Measurements from ENCODE around the gene CD6.

Gene CD6
- total RNA-seq, result 794 to 800 reads per million in 2 experiments

GRCh38 chr11:60971520-60971919 lies at the start of gene CD6:
Gene CD6, plus strand, starts transcription at chr11:60971680. Its CDS starts 186 bp downstream, at chr11:60971866.
- peak; percentile 56 for DNase-seq (ENCODE audit: low read depth)

- DNase-seq (ENCODE audit: low read depth), result no peak
Observed at GRCh38 chr11:60921777-60922335, 49.6 kb upstream of the CD6 start.

GRCh38 chr11:60922906-60923305 lies 48.6 kb upstream of the CD6 start:
- no peak for DNase-seq (ENCODE audit: low read depth)

GRCh38 chr11:60923326-60923725 lies 48.2 kb upstream of the CD6 start:
- DNase-seq (ENCODE audit: low read depth), result no peak

GRCh38 chr11:60923800-60924109 lies 47.7 kb upstream of the CD6 start:
- no peak for DNase-seq (ENCODE audit: low read depth)

GRCh38 chr11:60924110-60924905 lies 47.2 kb upstream of the CD6 start, which contains the start of gene TMEM132A:
Gene TMEM132A, plus strand, starts transcription at chr11:60924460. Its CDS starts 174 bp downstream, at chr11:60924634.
- DNase-seq (ENCODE audit: low read depth), result no peak

GRCh38 chr11:60924906-60925853 lies 46.3 kb upstream of the CD6 start:
- DNase-seq (ENCODE audit: low read depth), result no peak

- no peak for DNase-seq (ENCODE audit: low read depth)
Observed at GRCh38 chr11:60925868-60926267, 45.6 kb upstream of the CD6 start.

- no peak for DNase-seq (ENCODE audit: low read depth)
Observed at GRCh38 chr11:60926500-60926899, 45.0 kb upstream of the CD6 start.

GRCh38 chr11:60927061-60927592 lies 44.4 kb upstream of the CD6 start:
- no peak for DNase-seq (ENCODE audit: low read depth)

GRCh38 chr11:60927600-60927999 lies 43.9 kb upstream of the CD6 start:
- DNase-seq (ENCODE audit: low read depth), result no peak

GRCh38 chr11:60928563-60929001 lies 42.9 kb upstream of the CD6 start:
- no peak for DNase-seq (ENCODE audit: low read depth)

- DNase-seq (ENCODE audit: low read depth), result no peak
Observed at GRCh38 chr11:60929764-60930163, 41.7 kb upstream of the CD6 start.

- DNase-seq (ENCODE audit: low read depth), result no peak
Observed at GRCh38 chr11:60930394-60930793, 41.1 kb upstream of the CD6 start.

- no peak for DNase-seq (ENCODE audit: low read depth)
Observed at GRCh38 chr11:60931917-60932316, 39.6 kb upstream of the CD6 start.

GRCh38 chr11:60932605-60933356 lies 38.7 kb upstream of the CD6 start:
- no peak for DNase-seq (ENCODE audit: low read depth)

- DNase-seq (ENCODE audit: low read depth), result no peak
Observed at GRCh38 chr11:60933416-60934123, 37.9 kb upstream of the CD6 start.

- no peak for DNase-seq (ENCODE audit: low read depth)
Observed at GRCh38 chr11:60934124-60934789, 37.2 kb upstream of the CD6 start.

- DNase-seq (ENCODE audit: low read depth), result no peak
Observed at GRCh38 chr11:60934790-60935605, 36.5 kb upstream of the CD6 start.

Measured in T follicular helper cell (primary cell).